ENCODE results near the gene PODXL2. TPM values are rescaled to one million over a fixed set of nuclear protein-coding genes. Genes with fewer than 3 reads are reported as not detected.

PODXL2 gene
- 2.1 and 3.5 TPM in 2 replicates for total RNA-seq

GRCh38 chr3:127628788-127629466 is at the start of gene PODXL2:
Gene PODXL2 (plus strand): TSS chr3:127629185. CDS start chr3:127629220, 35 bp downstream.

GRCh38 chr3:127590593-127591465 is 38.2 kb upstream of the PODXL2 start, which contains the start of gene TPRA1:
Gene TPRA1 (minus strand): TSS chr3:127590733. CDS start chr3:127580146, 10,587 bp downstream.

GRCh38 chr3:127672429-127673190 is 43.6 kb downstream of the PODXL2 start, which contains the start of gene ABTB1:
Gene ABTB1 (plus strand): TSS chr3:127672952. CDS start chr3:127673026, 74 bp downstream.

Other genes with a start within 250 kb of the PODXL2 start
- 26.3 and 27.3 TPM in 2 replicates for gene TPRA1, start 38.5 kb upstream of the PODXL2 start, total RNA-seq
- gene MCM2, start 30.8 kb upstream of the PODXL2 start, total RNA-seq, result 11.5 and 13.2 TPM in 2 replicates
- gene ABTB1, start 43.8 kb downstream of the PODXL2 start, total RNA-seq, result 12.2 and 14.0 TPM in 2 replicates
- 19.6 and 26.5 TPM in 2 replicates for gene MGLL, start 193.3 kb downstream of the PODXL2 start, total RNA-seq

Measured in dermis lymphatic vessel endothelial cell (primary cell).